HepG2 (cell line): ENCODE data around the gene HIPK4. TPM values are rescaled to one million over a fixed set of nuclear protein-coding genes. Genes with fewer than 3 reads are reported as not detected.

ENCODE experiments used
- AKAP8 ChIP-seq: sonication (generic); formaldehyde crosslinking; IDR thresholded peaks from 2 replicates; pipeline ENCODE4 v1.5.1; 2020; ENCODE audit warnings: mild to moderate bottlenecking, missing genetic modification reagents
- CBFB ChIP-seq: sonication (generic); formaldehyde crosslinking; IDR thresholded peaks from 2 replicates; pipeline ENCODE4 v1.4.0; 2020; ENCODE audit warnings: missing genetic modification reagents
- GATA4 ChIP-seq: sonication (generic); IDR thresholded peaks from 2 replicates; pipeline ENCODE4 v1.6.1; 2016; ENCODE audit warnings: antibody characterized with exemption, low read depth, borderline replicate concordance
- GATAD2A ChIP-seq: IDR thresholded peaks from 2 replicates; pipeline ENCODE4 v1.6.1; 2016
- JUND ChIP-seq: sonication (generic); formaldehyde crosslinking; IDR thresholded peaks from 2 replicates; pipeline ENCODE4 v1.8.0; 2022; ENCODE audit warnings: mild to moderate bottlenecking, missing genetic modification reagents
- KAT8 ChIP-seq: IDR thresholded peaks from 2 replicates; pipeline ENCODE4 v1.6.1; 2016; ENCODE audit warnings: missing genetic modification reagents, missing compliant biosample characterization
- KDM1A ChIP-seq: IDR thresholded peaks from 2 replicates; pipeline ENCODE4 v1.6.1; 2016; ENCODE audit warnings: missing compliant biosample characterization
- KDM4B ChIP-seq: sonication (generic); formaldehyde crosslinking; IDR thresholded peaks from 2 replicates; pipeline ENCODE4 v1.4.0; 2020; ENCODE audit warnings: missing genetic modification reagents
- KMT2B ChIP-seq: IDR thresholded peaks from 2 replicates; pipeline ENCODE4 v1.6.1; 2016; ENCODE audit warnings: missing genetic modification reagents, missing compliant biosample characterization
- NFRKB ChIP-seq: fragments of 450-650 bp; IDR thresholded peaks from 2 replicates; pipeline ENCODE4 v1.6.1; 2017
- NR2F2 ChIP-seq: IDR thresholded peaks from 2 replicates; pipeline ENCODE4 v1.6.1; 2012; ENCODE audit warnings: low read depth, inconsistent platforms, borderline replicate concordance
- RBAK ChIP-seq: sonication (generic); formaldehyde crosslinking; IDR thresholded peaks from 2 replicates; pipeline ENCODE4 v1.5.1; 2020; ENCODE audit warnings: mild to moderate bottlenecking, missing genetic modification reagents
- TEAD3 ChIP-seq: optimal IDR thresholded peaks from 2 replicates; pipeline ENCODE3; 2016; ENCODE audit warnings: borderline replicate concordance
- XBP1 ChIP-seq: sonication (generic); formaldehyde crosslinking; IDR thresholded peaks from 2 replicates; pipeline ENCODE4 v1.5.0; 2020; ENCODE audit warnings: missing genetic modification reagents
- ZBTB42 ChIP-seq: sonication (generic); formaldehyde crosslinking; IDR thresholded peaks from 2 replicates; pipeline ENCODE4 v1.5.0; 2020; ENCODE audit warnings: mild to moderate bottlenecking, missing genetic modification reagents
- ZNF124 ChIP-seq: sonication (generic); formaldehyde crosslinking; IDR thresholded peaks from 2 replicates; pipeline ENCODE4 v1.4.0; 2020; ENCODE audit warnings: missing genetic modification reagents
- ZNF160 ChIP-seq: sonication (generic); formaldehyde crosslinking; IDR thresholded peaks from 2 replicates; pipeline ENCODE4 v1.8.0; 2022; ENCODE audit warnings: mild to moderate bottlenecking, inconsistent platforms, missing genetic modification reagents
- ZNF557 ChIP-seq: sonication (generic); formaldehyde crosslinking; IDR thresholded peaks from 2 replicates; pipeline ENCODE4 v1.4.0; 2020; ENCODE audit warnings: missing genetic modification reagents
- ZNF816 ChIP-seq: sonication (generic); formaldehyde crosslinking; IDR thresholded peaks from 2 replicates; pipeline ENCODE4 v1.8.0; 2022; ENCODE audit warnings: missing genetic modification reagents, mild to moderate bottlenecking, borderline replicate concordance
- polyA plus RNA-seq, 8 experiments: library from polyadenylated mRNA; depleted of rRNA in 3 of 8; stranded (reverse) in 7 of 8; unstranded in 1 of 8; fragments of >200 nt; fragmentation: Illumina TruSeq in 4 of 8; extraction: Trizol in 4 of 8; gene quantifications; 2 replicates each; pipeline versions ENCODE4 v1.2.1 to v1.2.3, GENCODE V29; 2011 to 2016; ENCODE audit warnings: low read depth in 4 of 8, missing spikeins in 1 of 8, mixed read lengths in 1 of 8; ENCODE audit not compliant: insufficient read depth in 1 of 8
- total RNA-seq, 5 experiments: library from RNA; depleted of rRNA; stranded (reverse); fragments of >200 nt; fragmentation: Illumina TruSeq; extraction: Trizol; gene quantifications; 2 replicates each; pipeline ENCODE4 v1.2.3, GENCODE V29; 2016; ENCODE audit warnings: low read depth in 1 of 5
- TF ChIP-seq, protein P1 (sequence below): sonication (generic); formaldehyde crosslinking; IDR thresholded peaks from 2 replicates; pipeline ENCODE4 v1.4.0; 2020; ENCODE audit warnings: missing genetic modification reagents; ENCODE audit errors: not compliant biosample characterization
- TF ChIP-seq, protein P2 (sequence below): fragments of 450-650 bp; IDR thresholded peaks from 2 replicates; pipeline ENCODE4 v1.6.1; 2016
- TF ChIP-seq, protein P3 (sequence below): sonication (generic); formaldehyde crosslinking; IDR thresholded peaks from 2 replicates; pipeline ENCODE4 v1.8.1; 2023; ENCODE audit warnings: missing genetic modification reagents, inconsistent platforms, borderline replicate concordance
- TF ChIP-seq, protein P4 (sequence below): sonication (generic); formaldehyde crosslinking; IDR thresholded peaks from 2 replicates; pipeline ENCODE4 v1.5.0; 2020; ENCODE audit warnings: missing genetic modification reagents
- TF ChIP-seq, protein P5 (sequence below): sonication (generic); formaldehyde crosslinking; IDR thresholded peaks from 2 replicates; pipeline ENCODE4 v1.5.0; 2020; ENCODE audit warnings: missing genetic modification reagents
- TF ChIP-seq, protein P6 (sequence below): fragments of 450-650 bp; IDR thresholded peaks from 2 replicates; pipeline ENCODE4 v1.6.1; 2017

The HIPK4 gene
- total and polyA plus RNA-seq, 2 of the 13 experiments (the other 11 are each of a cell fraction or from before 2014, with no cell fraction given), result 0.03 TPM; not detected in 1

DNA sequence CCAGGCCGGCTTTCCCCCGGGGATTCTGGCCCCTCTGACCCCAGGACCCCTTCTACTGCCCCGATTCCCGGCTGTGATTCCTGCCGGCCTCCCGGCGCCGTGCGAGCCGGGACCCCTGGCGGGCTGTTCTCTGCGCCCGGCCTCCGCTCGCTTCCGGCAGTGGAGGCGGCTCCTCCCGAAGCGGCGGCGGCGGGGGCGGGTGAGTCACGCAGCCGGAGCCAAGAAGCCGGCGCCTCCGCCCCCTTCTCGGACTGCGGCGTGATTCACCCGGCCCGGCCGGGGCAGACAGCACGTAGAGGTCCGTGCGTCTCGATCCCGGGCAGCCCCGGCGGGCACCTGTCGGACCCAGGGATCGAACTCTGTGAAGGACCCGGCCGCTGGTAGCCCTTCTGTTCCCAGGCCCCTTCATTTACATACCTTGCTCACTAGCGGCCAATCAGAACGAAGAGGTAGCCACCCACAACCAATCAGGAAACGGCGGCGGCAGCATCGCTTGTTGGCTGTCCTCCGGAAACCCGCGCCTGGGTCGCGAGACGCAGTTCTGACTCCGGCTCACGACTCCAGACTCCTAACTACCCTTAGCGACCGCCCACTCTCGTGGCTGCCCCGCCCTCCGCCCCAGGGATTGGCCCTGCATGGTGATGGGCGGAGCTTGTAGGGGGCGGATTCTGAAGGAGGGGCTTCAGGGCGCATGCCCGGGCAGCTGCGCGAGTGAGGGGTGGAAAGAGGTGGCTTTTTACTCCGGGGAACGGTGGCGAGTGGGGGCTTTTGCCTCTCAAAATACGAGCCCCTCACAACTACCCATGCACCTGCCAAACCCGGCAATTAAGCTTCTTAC, 35.7 kb upstream of the HIPK4 start, which contains the start of gene SERTAD1 (continued):
- TF ChIP-seq, protein P1, sequence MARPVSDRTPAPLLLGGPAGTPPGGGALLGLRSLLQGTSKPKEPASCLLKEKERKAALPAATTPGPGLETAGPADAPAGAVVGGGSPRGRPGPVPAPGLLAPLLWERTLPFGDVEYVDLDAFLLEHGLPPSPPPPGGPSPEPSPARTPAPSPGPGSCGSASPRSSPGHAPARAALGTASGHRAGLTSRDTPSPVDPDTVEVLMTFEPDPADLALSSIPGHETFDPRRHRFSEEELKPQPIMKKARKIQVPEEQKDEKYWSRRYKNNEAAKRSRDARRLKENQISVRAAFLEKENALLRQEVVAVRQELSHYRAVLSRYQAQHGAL (CRISPR knock-in tag), result no peak
- TF ChIP-seq ZNF557 (CRISPR knock-in tag) (no peak), ZNF816 (CRISPR knock-in tag) (0 out of 2 replicates have a peak, but pooled peaks have one; percentile 27), ZBTB42 (CRISPR knock-in tag) (no peak), ZNF160 (CRISPR knock-in tag) (no peak), ZNF124 (CRISPR knock-in tag) (no peak), AKAP8 (CRISPR knock-in tag) (no peak), TEAD3 (peak; percentile 32), RBAK (CRISPR knock-in tag) (no peak), GATAD2A (0 out of 2 replicates have a peak, but pooled peaks have one; percentile 42), KDM1A (CRISPR knock-in tag) (no peak), NFRKB (no peak), KMT2B (CRISPR knock-in tag) (no peak; the same call in none of the 2 replicates), JUND (CRISPR knock-in tag) (no peak), NR2F2 (peak; percentile 48; the same call in 1 of the 2 replicates), GATA4 (peak; percentile 90; the same call in 1 of the 2 replicates), CBFB (CRISPR knock-in tag) (no peak), KDM4B (no peak), KAT8 (peak; percentile 72), XBP1 (no peak)
- TF ChIP-seq, protein P2, sequence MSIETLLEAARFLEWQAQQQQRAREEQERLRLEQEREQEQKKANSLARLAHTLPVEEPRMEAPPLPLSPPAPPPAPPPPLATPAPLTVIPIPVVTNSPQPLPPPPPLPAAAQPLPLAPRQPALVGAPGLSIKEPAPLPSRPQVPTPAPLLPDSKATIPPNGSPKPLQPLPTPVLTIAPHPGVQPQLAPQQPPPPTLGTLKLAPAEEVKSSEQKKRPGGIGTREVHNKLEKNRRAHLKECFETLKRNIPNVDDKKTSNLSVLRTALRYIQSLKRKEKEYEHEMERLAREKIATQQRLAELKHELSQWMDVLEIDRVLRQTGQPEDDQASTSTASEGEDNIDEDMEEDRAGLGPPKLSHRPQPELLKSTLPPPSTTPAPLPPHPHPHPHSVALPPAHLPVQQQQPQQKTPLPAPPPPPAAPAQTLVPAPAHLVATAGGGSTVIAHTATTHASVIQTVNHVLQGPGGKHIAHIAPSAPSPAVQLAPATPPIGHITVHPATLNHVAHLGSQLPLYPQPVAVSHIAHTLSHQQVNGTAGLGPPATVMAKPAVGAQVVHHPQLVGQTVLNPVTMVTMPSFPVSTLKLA, result peak; percentile 19; the same call in 1 of the 2 replicates
- TF ChIP-seq, protein P3, sequence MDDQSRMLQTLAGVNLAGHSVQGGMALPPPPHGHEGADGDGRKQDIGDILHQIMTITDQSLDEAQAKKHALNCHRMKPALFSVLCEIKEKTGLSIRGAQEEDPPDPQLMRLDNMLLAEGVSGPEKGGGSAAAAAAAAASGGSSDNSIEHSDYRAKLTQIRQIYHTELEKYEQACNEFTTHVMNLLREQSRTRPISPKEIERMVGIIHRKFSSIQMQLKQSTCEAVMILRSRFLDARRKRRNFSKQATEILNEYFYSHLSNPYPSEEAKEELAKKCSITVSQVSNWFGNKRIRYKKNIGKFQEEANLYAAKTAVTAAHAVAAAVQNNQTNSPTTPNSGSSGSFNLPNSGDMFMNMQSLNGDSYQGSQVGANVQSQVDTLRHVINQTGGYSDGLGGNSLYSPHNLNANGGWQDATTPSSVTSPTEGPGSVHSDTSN, result no peak
- TF ChIP-seq, protein P4, sequence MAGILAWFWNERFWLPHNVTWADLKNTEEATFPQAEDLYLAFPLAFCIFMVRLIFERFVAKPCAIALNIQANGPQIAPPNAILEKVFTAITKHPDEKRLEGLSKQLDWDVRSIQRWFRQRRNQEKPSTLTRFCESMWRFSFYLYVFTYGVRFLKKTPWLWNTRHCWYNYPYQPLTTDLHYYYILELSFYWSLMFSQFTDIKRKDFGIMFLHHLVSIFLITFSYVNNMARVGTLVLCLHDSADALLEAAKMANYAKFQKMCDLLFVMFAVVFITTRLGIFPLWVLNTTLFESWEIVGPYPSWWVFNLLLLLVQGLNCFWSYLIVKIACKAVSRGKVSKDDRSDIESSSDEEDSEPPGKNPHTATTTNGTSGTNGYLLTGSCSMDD (CRISPR knock-in tag), result no peak
- TF ChIP-seq, protein P5, sequence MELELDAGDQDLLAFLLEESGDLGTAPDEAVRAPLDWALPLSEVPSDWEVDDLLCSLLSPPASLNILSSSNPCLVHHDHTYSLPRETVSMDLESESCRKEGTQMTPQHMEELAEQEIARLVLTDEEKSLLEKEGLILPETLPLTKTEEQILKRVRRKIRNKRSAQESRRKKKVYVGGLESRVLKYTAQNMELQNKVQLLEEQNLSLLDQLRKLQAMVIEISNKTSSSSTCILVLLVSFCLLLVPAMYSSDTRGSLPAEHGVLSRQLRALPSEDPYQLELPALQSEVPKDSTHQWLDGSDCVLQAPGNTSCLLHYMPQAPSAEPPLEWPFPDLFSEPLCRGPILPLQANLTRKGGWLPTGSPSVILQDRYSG, result 0 out of 2 replicates have a peak, but pooled peaks have one; percentile 54
- TF ChIP-seq, protein P6, sequence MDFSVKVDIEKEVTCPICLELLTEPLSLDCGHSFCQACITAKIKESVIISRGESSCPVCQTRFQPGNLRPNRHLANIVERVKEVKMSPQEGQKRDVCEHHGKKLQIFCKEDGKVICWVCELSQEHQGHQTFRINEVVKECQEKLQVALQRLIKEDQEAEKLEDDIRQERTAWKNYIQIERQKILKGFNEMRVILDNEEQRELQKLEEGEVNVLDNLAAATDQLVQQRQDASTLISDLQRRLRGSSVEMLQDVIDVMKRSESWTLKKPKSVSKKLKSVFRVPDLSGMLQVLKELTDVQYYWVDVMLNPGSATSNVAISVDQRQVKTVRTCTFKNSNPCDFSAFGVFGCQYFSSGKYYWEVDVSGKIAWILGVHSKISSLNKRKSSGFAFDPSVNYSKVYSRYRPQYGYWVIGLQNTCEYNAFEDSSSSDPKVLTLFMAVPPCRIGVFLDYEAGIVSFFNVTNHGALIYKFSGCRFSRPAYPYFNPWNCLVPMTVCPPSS, result no peak
